ENCODE measurements around the gene TMEM54.
A peak's percentile ranks its signal among the peaks of the same experiment; 100 is the strongest.

The TMEM54 gene

GRCh38 chr1:32881871-32882850 is 19.0 kb downstream of the TMEM54 start:
- no peak for DNase-seq (ENCODE audit: low spot score)

GRCh38 chr1:32881291-32881690 is 19.9 kb downstream of the TMEM54 start:
- DNase-seq (ENCODE audit: low spot score), result no peak

- DNase-seq (ENCODE audit: low spot score), result no peak
Observed at GRCh38 chr1:32878637-32879041, 22.6 kb downstream of the TMEM54 start.

GRCh38 chr1:32878183-32878582 is 23.0 kb downstream of the TMEM54 start:
- peak; percentile 69 for DNase-seq (ENCODE audit: low spot score)

GRCh38 chr1:32877211-32878110 is 23.7 kb downstream of the TMEM54 start:
- no peak for DNase-seq (ENCODE audit: low spot score)

- DNase-seq (ENCODE audit: low spot score), result peak; percentile 83
Observed at GRCh38 chr1:32876341-32877210, 24.6 kb downstream of the TMEM54 start.

GRCh38 chr1:32874860-32875752 is 26.1 kb downstream of the TMEM54 start:
- no peak for DNase-seq (ENCODE audit: low spot score)

GRCh38 chr1:32873484-32873883 is 27.7 kb downstream of the TMEM54 start:
- DNase-seq (ENCODE audit: low spot score), result no peak

- no peak for DNase-seq (ENCODE audit: low spot score)
Observed at GRCh38 chr1:32872192-32872460, 29.1 kb downstream of the TMEM54 start.

GRCh38 chr1:32871364-32872191 is 29.6 kb downstream of the TMEM54 start:
- no peak for DNase-seq (ENCODE audit: low spot score)

- peak; percentile 83 for DNase-seq (ENCODE audit: low spot score)
Observed at GRCh38 chr1:32870615-32871363, 30.4 kb downstream of the TMEM54 start, which contains the start of gene FNDC5. TSS of gene FNDC5 (minus strand) at chr1:32870912.

- DNase-seq (ENCODE audit: low spot score), result no peak
Observed at GRCh38 chr1:32869923-32870614, 31.1 kb downstream of the TMEM54 start.

- no peak for DNase-seq (ENCODE audit: low spot score)
Observed at GRCh38 chr1:32868806-32869455, 32.3 kb downstream of the TMEM54 start.

GRCh38 chr1:32868085-32868484 is 33.1 kb downstream of the TMEM54 start:
- DNase-seq (ENCODE audit: low spot score), result no peak

- DNase-seq (ENCODE audit: low spot score), result no peak
Observed at GRCh38 chr1:32867671-32868070, 33.5 kb downstream of the TMEM54 start.

GRCh38 chr1:32867151-32867550 is 34.0 kb downstream of the TMEM54 start:
- no peak for DNase-seq (ENCODE audit: low spot score)

- no peak for DNase-seq (ENCODE audit: low spot score)
Observed at GRCh38 chr1:32865639-32866405, 35.4 kb downstream of the TMEM54 start.

Measured in AG20443 (cell line).